Stimulated activated CD8-positive, alpha-beta memory T cell treated with anti-CD3 and anti-CD28 coated beads, Interleukin-15, amount 100 ng/mL, for 1 hour (primary cell): ENCODE data around the gene GSTT2B.
"Not testable (repeated sequence)": the region's sequence is repeated elsewhere in the genome, so short reads cannot be mapped to it uniquely, and the experiment has no call there.

Source experiments
- DNase-seq: peaks from one replicate; pipeline ENCODE4 v3.0.0-alpha.2; 2020; ENCODE audit warnings: low read depth

Gene GSTT2B

DNA sequence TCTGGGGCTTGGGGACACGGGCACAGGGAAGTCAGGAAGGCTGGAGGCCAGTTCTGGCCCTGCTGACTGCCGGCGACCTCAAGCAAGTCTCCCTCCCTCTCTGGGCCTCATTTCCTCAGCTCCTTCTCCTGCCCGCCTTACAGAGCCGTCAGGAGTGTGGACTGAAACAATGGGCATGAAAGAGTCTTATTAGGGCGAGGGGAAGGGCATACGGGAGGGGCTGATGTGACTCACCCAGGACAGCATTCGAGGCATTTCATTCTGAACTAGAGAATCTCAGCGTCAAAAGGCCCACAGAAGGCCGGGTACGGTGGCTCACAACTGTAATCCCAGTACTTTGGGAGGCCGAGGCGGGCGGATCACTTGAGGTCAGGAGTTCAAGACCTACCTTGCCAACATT is 20.8 kb downstream of the GSTT2B start:
- not testable (repeated sequence) for DNase-seq

DNA sequence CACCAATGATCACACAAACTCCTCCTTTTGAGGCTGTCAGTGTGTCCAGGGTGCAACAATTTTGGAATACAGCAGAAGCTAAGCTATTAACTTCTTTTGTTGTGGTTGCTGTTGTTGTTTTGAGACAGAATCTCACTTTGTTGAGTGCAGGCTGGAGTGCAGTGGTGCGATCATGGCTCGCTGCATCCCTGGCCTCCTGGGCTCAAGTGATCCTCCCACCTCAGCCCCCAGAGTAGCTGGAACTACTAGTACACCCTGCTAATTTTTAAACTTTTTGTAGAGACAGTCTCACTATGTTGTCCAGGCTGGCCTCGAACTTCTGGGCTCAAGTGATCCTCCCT is 22.0 kb downstream of the GSTT2B start:
- DNase-seq, result no peak

DNA sequence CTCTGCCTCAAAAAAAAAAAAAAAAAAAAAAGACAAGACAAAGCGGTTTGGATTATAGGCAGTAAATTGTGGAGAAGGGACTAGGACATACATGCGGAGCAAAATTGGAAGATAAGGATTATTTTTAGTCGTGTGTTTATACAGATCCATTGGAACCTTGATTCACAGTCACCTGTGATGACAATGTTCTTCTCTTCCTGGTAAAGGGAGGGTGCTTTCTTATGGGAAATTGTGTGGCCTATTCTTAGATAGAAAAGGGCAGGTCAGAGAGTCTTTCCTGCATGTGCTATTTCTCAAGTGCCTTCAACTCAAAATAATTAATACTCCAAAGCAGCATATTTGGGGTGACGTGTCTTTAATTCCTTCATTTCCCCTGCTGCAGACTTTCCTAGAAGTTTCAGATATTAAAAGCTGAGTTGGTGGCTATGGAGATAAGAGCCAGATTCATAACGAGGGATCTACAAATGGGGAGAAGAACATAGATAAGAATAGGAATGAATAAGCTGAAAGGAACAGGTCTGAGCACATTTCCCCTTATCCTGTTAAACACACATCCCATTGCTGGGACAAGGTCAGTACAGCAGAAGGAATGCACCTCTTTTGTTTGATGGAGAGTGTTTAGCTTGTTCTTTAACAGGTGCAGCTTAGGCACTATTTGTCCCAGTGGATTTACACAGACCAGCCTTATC is 22.5 kb downstream of the GSTT2B start:
- no peak for DNase-seq

DNA sequence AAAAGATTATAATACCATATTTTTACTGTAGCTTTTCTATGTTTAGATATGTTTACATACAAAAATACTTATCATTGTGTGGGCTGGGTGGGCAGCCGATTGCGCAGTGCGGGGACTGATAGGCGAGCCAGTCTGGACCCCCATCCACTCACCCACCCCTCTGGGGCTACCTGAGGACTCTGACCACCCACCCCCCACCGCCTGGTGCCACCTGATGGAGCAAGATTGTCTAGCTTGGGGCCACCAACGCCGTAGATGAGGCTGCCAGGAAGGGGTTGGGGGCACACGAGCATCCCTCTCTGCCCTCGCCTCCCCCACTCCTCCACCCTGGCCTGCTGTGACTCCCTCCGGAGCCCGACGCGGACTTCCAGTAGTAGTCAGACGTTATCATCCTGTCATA is 34.4 kb downstream of the GSTT2B start:
- DNase-seq, result no peak

DNA sequence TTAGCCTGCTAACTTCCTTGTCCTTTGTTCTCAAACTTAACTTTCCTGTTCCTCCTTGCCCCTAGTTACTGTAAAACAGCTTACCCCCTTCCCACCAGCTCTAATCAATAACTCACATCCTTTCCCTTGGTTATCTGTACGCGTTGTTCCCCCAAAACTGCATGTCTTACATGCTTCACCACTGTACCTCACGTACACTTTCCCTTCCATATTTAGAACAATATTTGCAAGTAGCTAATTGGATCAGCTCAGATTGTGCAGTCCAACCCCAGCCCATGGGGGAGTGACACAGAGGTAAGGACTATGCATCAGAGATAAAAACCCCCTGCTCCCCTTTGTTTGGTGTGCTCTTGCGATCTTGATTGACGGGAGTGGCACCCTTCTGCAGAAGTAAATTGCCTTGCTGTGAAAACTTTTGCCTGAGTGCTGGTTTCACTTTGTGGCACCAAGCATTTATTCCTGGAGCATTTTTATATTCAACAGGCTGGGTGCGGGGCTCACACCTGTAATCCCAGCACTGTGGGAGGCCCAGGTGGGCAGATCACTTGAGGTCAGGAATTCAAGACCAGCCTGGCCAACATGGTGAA is 35.9 kb downstream of the GSTT2B start:
- no peak for DNase-seq

DNA sequence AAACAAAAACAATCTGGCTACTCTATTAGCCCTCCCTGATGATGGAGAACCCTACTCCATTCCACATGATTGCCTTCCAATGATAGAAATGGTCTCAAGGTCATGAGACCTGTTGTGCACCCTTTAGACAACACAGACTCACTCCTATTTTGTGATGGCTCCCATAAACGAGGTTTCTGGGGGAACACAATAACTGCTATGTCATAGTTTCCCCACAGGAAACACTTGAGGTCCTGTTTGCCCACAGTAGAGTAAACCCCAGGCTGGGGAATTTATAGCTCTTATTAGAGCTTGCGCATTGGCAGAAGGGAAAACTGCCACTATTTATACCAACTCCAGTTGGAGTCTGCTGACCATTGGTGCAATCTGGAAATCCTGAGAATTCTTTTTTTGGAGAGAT is 38.1 kb downstream of the GSTT2B start:
- DNase-seq, result no peak

DNA sequence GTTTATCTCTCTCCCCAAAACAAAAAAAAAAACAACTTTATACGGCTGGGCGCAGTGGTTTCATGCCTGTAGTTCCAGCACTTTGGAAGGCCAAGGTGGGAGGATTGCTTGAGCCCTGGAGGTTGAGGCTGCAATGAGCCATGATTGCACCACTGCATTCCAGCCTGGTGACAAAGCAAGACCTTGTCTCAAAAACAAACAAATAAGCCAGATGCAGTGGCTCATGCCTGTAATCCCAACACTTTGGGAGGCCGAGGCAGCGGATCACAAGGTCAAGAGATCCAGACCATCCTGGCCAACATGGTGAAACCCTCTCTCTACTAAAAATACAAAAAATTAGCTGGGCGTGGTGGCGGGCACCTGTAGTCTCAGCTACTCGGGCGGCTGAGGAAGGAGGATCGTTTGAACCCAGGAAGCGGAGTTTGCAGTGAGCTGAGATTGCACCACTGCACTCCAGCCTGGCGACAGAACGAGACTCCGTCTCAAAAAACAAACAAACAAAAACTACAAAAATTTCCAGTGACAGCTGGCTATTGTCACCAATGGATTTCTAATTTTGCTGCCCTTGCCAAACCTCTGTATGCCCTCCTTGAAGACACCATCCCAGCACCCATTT is 39.3 kb downstream of the GSTT2B start:
- DNase-seq, result not testable (repeated sequence)

DNA sequence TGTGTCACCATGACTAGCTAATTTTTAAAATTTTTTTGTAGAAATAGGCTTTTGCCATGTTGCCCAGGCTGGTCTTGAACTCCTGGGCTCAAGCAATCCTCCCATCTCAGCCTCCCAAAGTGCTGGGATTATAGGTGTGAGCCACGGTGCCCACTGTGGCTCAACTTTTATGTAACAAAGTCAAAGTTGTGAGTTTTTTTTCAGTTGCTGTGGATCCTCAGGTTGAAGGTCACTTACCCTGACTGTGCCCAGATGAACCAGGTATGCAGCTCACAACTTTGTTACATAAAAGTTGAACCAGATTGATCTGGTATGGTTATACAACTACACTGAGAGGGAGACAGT is 40.8 kb downstream of the GSTT2B start:
- DNase-seq, result not testable (repeated sequence)

DNA sequence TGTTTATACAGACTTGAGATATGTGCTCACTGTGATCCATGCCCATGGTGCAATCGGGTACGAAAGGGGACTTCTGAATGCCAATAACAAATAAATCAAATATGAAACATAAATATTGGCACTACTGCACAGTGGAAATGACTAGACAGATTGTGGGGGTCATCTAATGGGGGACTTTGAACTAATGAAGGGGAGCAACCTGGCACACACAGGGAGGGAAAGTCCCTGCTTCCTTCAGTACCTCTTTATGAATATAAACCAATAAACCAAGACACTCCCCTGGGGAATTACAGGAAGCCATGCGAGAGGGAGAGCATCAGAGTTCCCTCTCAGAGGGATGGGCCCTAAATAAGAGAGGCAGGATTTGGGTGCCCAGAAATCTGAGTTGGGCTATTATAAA is 45.7 kb downstream of the GSTT2B start:
- no peak for DNase-seq

DNA sequence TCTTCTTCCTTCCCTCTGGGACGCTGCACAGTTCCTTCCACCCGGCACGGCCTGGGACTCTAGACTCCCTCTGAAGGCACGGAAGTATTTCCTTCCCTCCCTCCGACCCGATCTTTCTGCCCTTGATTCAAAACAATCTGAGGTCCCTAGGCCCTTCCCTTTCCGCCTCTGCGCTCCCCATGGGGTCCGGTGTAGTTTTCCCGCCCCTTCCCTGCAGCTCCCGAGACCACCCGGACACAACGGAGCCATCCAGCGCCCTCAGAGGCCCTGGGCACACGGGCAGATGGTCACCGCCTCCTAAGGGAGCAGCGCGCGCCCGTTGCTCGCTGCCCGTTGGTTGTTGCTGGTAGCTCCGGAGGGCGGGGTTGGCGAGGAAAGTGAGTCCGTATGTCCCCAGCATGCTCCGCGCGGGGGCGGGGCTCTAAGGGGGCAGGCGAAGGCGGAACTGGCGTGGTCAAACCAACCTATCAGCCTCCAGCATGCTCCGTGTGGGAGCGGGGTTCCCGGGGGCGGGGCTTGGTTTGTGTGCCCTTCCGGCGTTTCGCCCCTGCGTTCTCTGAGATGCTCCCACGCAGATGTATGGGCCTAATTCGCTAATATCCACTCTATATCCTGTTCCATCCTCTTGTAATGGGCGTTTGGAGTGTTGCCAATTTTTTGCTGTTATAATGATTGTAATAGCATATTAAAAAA is 47.2 kb downstream of the GSTT2B start:
- DNase-seq, result peak; percentile 98

DNA sequence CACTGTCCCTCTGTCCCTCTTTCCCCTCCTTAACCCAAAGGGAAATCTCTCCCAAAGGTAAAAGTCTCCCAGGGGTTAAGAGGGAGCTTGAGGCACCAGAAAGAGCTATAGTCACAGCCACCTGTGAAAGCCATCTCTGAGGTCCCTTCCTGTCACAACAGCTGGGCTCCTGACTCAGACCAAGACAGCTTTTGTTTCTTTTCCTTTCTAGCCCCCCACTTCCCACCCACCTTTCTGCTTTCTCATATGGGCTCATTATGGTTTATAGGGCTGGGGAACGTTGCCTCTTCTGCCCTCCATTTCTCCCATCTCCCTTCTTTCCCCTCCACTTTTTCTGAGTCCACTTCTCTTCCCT is 47.7 kb downstream of the GSTT2B start:
- no peak for DNase-seq

DNA sequence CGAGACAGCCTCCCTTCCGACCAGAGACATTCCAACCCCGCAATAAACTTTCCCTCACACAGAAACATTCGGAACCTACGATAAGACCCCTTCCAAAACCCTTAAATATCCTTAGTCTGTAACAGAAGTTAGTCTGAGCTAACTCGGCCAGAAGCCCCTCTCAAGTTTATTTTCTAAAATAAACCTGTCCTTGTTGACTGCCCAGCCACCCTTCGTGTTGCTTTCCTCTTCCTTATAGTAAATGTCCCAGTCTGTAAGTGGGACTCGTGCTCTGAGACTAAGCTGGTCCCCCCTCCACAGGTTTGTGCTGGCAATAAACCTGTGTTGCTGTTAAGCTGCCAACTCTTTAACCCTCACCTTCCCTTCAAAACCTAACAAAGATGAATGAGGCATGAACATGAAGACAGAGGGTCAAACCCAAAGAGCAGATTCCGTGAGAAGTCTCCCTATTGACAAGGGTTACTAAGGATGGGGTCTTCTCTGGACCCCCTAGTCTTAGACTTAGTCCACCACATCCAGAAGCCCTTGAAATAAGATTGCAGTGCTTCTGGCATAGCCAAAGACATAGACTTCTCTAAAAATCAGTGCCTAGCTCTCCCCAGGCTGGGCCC is 48.6 kb downstream of the GSTT2B start:
- DNase-seq, result no peak

DNA sequence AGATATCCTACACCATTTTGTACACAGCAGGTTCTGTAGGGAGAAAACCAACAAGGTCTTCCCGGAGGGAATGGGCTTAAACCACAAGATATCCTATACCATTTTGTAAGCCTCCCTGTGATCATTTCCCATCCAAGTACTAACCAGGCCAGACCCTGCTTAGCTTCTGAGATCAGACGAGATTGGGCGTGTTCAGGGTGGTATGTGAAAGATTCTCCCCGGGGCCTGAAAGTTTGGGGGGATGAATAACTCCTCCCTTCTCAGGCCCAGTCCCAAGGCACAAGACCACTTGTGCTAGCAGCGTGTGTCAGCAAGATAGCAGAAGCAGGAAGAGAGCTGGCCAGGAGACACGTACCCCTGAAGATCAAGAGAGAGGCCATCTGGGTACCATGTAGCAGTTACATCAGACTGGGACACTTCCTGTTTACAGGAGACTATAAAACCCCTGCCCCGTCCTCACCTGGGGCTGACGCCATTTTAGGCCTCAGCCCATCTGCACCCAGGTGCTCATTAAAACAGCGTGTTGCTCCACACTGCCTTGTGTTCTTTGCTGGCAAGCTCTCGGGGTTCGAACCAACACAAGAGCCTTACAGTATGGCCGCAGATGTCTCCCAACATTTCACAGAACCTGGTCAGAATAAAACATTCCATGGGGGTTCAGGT is 49.5 kb downstream of the GSTT2B start:
- DNase-seq, result no peak

DNA sequence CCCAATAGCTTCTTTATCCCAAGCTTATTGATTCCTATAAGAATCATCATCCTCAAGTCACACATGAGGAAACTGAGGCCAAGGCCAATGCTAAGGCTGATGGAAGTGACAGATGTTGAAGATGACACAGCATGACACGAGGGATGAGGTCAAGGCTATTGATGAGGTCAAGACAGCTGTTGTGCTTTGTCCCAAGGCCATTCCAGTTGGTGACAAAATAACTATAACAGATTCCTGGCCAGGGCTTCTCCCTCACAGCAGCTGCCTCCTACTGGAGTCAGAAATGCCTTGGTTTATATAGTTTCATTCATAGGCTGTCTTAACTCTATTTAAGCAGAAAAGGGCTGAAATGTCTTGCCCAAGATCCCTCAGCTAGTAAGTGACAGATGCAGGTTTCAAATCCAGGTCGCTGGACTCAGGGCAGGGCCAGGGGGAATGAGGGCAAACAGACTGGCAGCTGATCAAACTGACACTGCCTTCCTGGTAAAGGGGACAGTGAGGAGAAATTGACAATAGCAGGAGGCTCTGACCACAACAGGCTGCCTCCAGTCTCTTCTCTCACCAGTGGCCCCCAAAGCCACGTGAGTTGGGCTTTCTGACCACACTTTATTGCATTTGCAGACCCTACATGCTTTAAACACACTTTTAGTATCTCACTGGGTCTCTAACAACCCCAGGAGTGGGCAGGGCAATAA is 50.4 kb downstream of the GSTT2B start:
- DNase-seq, result no peak

DNA sequence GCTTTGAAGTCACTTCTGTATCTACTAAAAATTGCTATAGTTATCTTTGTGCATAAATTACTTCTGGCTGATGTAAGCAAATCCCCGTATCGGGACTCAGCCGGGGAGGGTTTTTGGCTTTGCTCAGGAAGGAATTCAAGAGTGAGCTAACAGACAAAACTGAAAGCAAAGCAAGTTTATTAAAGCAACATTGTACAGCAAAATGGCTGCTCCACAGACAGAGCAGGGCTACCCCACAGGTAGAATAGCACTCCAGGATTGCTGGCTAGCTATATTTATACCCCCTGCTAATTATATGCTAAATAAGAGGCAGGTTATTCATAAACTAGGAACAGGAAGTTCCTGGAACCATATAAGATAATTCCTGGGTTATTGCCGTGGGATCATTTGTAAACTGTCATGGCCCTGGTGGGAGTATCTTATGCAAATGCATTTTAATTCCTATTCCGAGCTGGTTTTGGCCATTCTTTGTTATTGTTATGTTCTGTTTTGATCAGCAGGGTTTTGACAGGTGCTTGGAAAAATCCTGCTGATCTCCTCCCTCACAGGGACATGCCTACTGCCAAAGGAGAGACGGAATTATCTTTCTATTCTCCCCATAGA is 51.6 kb downstream of the GSTT2B start:
- DNase-seq, result no peak

DNA sequence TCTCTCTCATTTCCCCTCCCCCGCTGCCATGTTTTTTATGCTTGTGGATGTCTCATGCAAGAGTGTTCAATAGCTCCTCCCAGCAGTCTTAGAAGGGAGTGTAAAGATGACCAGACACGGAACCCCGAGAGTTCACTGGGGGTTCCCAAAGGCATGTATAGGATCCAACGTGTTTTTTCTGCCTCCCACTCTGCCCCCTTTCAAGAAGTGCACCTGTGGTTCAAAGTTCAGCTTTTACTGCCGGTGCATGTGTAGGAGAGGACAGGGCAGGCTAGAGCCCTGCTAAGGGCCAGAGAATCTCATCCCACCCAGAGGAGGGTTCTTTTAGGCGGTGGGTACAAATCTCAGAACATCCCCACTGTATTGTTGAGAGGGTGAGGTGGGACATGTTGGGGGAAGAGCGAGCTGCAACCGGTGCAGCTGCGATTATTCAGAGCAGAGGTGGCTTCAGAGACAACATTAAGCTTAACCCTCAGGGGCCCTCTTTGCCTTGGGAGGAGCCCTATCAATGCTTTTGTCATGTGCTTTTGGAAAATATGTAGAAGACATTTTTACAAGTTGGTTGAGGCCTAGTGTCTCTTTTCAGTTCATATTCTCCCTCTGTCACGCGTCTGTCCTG is 52.3 kb downstream of the GSTT2B start:
- DNase-seq, result no peak

DNA sequence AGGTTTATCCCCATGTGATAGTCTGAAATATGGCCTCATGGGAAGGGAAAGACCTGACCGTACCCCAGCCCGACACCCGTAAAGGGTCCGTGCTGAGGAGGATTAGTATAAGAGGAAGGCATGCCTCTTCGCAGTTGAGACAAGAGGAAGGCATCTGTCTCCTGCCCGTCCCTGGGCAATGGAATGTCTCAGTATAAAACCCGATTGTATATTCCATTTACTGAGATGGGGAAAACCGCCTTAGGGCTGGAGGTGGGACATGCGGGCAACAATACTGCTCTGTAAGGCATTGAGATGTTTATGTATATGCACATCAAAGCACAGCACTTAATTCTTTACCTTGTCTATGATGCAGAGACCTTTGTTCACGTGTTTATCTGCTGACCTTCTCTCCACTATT is 53.6 kb downstream of the GSTT2B start:
- not testable (repeated sequence) for DNase-seq
